ENCODE results near the gene WBP2.
"Not testable (repeated sequence)": the region's sequence is repeated elsewhere in the genome, so short reads cannot be mapped to it uniquely, and the experiment has no call there.

The WBP2 gene

DNA sequence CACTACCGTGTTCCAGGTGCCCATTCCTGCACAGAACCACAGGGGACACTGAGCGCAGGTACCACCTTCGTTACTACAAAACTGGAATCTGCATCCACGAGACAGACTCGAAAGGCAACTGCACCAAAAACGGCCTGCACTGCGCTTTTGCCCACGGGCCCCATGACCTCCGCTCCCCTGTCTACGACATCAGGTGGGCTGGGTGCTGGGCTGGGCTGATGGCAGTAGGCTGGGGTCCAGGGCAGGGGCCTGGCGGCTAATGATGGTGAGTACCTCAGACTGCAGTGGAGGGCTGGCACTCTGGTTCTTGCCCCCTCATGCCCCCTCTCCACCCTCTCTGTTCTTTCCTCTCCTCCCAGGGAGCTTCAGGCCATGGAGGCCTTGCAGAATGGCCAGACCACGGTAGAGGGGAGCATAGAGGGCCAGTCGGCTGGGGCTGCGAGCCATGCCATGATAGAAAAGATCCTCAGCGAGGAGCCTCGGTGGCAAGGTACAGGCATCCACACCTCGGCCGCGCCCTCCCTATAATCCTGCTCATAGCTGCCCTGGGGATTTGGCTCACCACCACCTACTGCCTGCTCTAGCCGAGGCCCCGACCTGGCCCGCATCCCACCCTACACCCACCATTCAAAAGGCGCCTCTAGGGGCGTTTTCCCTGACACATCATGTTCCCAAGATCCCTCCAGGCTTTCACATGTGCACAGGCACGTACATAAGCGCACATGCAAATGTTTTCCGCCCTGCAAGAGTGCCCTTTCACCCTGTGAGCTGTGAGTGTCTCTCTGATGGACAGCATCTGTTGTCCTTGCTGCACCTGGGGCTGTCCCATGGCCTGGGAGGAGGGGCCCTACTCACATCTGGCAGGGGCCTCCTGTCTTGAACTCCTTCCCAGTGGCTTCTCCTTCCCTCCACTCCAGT lies 42.8 kb downstream of the WBP2 start:
- DNase-seq: no peak

DNA sequence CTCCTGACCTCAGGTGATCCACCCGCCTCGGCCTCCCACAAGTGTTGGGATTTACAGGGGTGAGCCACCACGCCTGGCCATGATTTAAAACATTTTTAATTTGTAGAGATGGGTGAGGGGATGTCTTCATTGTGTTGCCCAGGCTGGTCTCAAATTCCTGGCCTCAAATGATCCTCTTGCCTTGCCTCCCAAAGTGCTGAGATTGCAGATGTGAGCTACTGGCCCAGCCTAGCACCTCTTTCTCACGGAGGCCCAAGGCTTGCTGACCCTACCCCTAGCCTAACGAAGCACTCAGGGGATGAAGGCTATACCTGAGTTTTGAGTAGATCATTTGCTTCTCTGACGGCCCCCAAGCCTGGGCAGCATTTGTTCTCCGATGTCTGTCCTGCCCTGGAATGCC lies 44.0 kb downstream of the WBP2 start:
- no peak for DNase-seq

DNA sequence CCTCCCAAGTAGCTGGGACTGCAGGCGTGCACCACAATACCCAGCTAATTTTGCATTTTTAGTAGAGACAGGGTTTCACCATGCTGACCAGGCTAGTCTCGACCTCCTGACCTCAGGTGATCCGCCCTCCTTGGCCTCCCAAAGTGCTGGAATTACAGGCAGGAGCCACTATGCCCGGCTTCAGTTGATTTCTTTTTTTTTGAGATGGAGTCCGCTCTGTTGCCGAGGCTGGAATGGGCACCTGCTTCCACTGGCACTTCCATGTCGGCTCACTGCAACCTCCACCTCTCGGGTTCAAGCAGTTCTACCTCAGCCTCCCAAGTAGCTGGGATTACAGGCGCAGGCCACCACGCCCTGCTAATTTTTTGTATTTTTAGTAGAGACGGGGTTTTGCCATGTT lies 44.4 kb downstream of the WBP2 start:
- not testable (repeated sequence) for DNase-seq

DNA sequence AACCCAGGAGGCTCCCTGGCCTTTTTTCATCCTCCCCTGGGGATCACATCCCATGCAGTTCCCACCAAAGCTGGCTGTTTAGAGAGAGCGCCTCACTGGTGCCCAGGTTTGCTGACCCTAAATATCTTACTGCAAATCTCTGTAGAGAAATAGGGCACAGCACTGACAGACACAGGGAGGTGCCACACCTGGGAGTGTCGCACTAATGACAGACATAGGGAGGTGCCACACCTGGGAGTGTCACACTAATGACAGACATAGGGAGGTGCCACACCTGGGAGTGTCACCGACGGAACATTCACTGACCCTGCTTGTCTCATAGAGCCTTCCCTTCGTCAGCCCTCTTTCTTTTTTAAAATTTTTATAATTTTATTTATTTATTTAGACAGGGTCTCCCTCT lies 44.9 kb downstream of the WBP2 start:
- no peak for DNase-seq

DNA sequence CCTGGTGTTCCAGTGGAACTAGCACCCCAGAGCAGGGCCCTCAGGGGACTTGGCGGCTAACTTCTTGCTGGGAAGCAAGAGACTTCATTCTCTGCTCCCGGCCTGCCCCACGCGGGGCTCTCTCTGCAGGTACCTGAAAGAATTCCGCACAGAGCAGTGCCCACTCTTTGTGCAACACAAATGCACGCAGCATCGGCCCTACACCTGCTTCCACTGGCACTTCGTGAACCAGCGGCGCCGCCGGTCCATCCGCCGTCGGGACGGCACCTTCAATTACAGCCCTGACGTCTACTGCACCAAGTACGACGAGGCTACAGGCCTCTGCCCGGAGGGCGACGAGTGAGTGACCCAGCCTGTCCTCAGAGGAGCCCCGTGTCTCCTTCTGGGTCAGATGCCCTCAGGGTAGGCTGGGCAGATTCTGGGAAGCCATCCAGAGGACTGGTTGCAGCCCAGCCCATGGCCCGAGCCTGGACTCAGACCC lies 45.5 kb downstream of the WBP2 start:
- no peak for DNase-seq

DNA sequence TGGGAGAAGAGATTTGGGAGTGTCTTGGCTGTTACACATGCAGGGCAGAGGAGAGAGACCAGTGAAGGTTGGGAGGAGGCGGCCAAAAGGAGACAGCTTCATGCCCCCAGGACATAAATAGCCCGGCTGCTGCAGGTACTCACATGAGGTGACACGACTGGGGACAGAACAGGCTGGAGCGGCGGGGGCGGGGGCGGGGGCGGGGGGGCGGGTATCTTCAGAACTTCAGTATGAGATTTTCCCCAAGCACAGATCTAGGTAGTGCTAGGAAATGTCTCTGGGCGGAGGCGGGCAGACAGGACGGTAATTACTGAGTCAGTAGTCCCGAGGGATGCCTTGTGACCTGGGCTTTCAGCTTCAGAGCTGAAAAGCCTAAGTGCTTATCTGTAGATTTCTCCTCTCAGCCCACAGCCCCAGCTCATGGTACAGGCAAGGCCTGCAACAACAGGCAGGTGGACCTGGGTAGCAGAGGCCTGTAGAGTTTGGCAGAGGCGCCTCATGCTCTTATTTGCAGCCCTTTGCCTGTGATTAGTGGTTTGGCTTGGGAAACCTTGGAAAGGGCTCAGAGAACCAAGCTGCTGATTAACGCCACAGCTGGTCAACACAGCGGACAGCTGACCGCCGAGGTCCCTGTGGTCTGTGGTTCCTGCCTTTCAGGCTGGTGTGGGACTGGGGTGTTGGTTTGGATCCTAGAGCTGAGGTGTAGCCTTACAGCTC lies 46.1 kb downstream of the WBP2 start:
- no peak for DNase-seq

DNA sequence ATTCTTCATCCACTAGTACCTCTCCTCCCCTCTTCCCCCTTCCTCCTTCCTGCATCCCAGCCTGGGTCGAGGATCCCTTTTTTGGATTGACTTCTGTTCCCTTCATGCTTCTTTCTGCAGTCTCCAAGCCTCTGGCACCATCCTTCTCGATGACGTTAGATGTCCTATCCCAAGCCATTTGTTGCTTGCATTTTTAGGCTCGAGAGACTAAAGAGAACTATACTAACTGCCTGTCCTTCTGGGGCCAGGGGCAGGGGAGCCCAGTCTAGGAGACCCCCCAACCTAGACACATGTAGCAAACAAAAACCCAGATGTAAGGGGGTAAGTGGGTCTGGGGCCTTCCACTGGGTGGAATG lies 46.6 kb downstream of the WBP2 start:
- no peak for DNase-seq

DNA sequence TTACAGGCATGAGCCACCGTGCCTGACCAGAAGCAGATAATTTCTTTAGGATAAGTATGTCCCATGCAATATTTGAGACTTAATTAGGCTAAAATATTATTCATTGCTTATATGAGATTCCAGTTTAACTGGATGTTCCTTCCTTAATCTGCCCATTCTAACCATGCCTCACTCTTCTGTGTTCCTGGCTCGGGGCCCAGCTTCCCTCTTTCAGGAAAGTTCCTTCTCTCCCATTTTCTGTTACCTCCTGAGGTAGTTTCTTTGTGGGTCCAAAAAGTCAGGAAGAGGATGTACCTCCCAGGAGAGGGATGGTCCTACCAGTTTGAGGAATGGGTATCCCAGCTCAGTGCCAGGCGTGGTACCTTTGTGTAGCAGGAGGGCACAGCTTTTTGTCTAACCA lies 47.3 kb downstream of the WBP2 start:
- no peak for DNase-seq

DNA sequence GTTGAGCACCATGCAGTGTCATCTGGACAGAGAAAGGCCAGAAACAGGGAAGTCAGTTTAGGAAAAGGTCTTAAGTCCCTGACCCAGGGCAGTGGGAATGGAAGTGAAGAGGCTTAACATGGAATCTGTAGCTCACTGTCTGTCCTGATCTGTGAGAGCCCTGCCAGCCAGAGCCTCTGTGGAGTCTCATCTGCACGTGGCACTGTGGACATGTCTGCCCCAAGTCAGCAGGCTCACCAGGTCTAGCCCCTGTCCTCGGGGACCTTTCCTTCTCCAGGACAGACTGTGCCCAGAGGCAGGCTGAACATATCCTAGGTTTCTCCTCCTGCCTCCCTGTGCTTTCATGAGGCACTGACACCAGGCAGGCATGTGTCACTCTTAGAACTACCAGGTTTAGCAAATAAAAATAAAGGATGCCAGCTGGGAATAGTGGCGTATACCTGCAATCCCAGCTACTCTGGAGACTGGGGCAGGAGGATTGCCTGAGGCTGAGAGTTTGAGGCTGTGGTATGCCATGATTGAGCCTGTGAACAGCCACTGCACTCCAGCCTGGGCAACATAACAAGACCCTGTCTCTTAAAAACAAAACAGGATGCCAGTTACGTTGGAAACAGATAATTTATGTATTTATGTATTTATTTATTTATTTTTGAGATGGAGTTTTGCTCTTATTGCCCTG lies 48.2 kb downstream of the WBP2 start:
- DNase-seq: no peak

DNA sequence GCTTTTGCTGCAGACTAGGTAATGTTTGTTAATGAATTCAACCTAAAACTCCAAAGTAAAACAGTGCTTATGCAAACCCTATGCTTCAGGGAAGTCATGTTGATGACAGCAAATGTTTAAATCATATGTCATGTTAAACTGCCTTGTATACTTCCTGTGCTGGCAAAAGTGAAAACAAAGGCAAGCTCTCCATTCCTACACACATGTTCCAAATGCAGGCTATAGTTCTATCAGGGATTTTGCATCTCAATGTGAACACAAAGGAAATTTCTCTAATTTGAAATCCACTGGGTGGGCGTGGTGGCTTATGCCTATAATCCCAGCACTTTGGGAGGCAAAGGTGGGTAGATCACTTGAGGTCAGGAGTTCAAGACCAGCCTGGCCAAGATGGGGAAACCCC lies 51.3 kb downstream of the WBP2 start:
- no peak for DNase-seq

DNA sequence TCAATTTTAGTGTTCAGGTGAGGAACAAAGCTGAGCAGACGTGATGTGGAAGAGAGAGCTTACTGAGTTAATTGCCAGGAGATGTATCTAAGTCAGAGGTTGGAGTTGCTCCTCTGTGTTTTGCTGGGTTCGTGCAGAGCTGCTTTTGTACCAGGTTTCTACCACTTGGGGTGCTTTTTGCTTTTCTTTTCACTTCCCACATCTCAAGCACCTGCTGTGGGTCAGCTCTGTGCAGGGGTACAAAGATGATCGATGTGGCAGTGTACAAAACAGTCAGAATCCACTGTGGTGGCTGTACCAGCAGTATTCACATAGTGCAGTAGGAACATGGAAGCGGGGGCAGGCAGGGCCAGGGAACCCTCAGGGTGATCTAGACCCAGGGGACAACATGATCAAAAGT lies 55.7 kb downstream of the WBP2 start:
- peak; percentile 34 for DNase-seq

DNA sequence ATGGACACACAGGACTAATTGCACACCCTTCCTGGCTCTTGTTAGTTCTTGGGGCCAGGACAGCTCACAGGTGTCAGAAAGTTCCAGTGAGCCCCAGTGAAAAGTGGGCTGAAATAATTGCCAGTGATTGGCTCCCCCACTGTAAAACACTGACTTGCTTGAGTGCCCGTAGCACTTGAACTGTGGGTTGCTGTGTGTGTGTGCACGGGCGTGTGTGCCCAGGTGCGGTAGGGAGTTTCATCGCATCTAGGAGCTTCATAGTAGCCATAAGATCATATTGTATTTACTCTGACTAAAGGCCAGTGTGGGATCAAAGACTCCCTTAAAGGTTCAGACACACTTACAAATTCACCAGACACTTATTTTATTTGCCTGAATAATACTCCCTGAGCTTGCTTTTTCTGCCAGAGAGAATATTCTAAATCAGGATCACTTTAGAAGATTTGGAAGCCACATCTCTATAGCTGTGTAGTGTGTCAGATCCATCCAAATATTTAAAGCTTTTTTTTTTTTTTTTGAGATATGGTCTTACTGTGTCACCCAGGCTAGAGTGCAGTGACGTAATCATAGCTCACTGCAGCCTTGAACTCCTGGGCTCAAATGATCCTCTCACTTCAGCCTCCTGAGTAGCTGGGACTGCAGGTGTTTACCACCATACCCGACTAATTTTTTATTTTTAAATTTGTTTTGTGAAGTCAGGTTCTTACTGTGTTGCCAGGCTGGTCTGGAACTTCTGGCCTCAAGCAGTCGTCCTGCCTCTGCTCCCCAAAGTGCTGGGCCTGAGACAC lies 59.1 kb downstream of the WBP2 start:
- peak; percentile 28 for DNase-seq
